ES-I3 (cell line): ENCODE measurements around the gene ARL10.
"Not testable (repeated sequence)": the region's sequence is repeated elsewhere in the genome, so short reads cannot be mapped to it uniquely, and the experiment has no call there.

Source experiments
- H3K36me3 ChIP-seq: 2 replicates; pipeline ENCODE4 v1.6.1; 2013; ENCODE audit warnings: mild to moderate bottlenecking, low read length, control low read depth, moderate library complexity; ENCODE audit not compliant: insufficient read depth
- H3K4me1 ChIP-seq: 2 replicates; pipeline ENCODE4 v1.6.1; 2013; ENCODE audit warnings: mild to moderate bottlenecking, control low read depth, low read length; ENCODE audit not compliant: insufficient read depth
- H3K9ac ChIP-seq: 2 replicates; pipeline ENCODE4 v1.6.1; 2013; ENCODE audit warnings: low read depth, mild to moderate bottlenecking, low read length, moderate library complexity
- H3K9me3 ChIP-seq: 2 replicates; pipeline ENCODE4 v1.6.1; 2013; ENCODE audit warnings: mild to moderate bottlenecking, low read length, moderate library complexity; ENCODE audit not compliant: control insufficient read depth, insufficient read depth

The ARL10 gene

GRCh38 chr5:176407456-176408251 is 42.4 kb downstream of the ARL10 start:
- peaks cover 3% of the 10 kb centered on the region; the same call in 1 of the 2 replicates for H3K36me3 ChIP-seq
- H3K9me3 ChIP-seq: no peaks in the 10 kb centered on the region
- H3K9ac ChIP-seq: no peak overlapping the region
- H3K4me1 ChIP-seq: no peaks in the 10 kb centered on the region

DNA sequence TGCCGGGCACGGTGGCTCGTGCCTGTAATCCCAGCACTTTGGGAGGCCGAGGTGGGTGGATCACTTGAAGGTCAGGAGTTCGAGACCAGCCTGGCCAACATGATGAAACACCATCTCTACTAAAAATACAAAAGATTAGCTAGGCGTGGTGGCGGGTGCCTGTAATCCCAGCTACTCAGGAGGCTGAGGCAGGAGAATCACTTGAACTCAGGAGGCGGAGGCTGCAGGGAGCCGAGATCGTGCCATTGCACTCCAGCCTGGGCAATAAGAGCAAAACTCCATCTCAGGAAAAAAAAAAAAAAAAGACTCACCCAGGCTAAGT is 42.9 kb downstream of the ARL10 start:
- not testable (repeated sequence) for H3K36me3 ChIP-seq, H3K9me3 ChIP-seq, H3K9ac ChIP-seq, H3K4me1 ChIP-seq

DNA sequence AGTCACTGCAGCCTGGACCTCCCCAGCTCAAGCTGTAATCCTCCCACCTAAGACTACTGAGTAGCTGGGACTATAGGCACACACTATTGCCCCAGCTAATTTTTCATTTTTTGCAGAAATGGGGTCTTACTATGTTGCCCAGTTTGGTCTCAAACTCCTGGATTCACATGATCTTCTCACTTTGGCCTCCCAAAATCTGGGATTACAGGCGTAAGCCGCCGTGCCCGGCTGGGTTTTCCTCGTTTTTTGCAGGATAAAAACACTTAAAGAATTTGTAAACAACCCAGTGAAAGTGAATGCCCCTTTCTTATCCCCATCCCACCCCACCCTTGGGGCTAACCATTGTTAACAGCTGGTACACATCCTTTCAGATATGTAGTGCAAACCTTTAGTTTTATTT is 43.3 kb downstream of the ARL10 start:
- Histone ChIP-seq H3K4me1 (no peaks in the 10 kb centered on the region; the same call in 1 of the 2 replicates), H3K9ac (no peak overlapping the region), H3K9me3 (no peaks in the 10 kb centered on the region), H3K36me3 (peaks cover 3% of the 10 kb centered on the region; the same call in 1 of the 2 replicates)

DNA sequence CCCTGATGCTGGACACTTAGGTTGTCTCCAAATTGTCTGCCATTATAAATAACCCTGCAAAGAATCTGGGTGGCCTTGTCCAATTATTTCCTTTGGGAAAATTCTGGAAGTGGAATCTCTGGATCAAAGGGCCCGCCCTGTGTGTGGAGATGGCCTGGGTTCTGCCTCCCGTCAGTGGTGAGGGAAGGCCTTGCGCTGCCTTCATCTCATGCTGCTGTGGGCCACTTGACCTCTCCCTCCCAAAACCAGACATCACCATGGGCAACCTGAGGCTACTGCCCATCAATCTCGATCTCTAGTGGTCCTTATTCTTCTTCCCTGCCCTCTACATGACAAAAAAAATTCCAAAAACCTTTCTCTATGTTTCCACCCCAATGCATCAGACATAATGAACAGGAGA is 44.5 kb downstream of the ARL10 start:
- Histone ChIP-seq H3K36me3 (peaks cover 3% of the 10 kb centered on the region; the same call in 1 of the 2 replicates), H3K4me1 (no peaks in the 10 kb centered on the region; the same call in 1 of the 2 replicates), H3K9me3 (no peaks in the 10 kb centered on the region), H3K9ac (no peak overlapping the region)

GRCh38 chr5:176410486-176411180 is 45.3 kb downstream of the ARL10 start:
- Histone ChIP-seq H3K4me1 (no peaks in the 10 kb centered on the region; the same call in 1 of the 2 replicates), H3K9ac (no peak overlapping the region), H3K9me3 (no peaks in the 10 kb centered on the region), H3K36me3 (peaks cover 3% of the 10 kb centered on the region; the same call in 1 of the 2 replicates)

GRCh38 chr5:176412517-176413254 is 47.4 kb downstream of the ARL10 start:
- H3K9ac ChIP-seq: no peak overlapping the region
- peaks cover 2% of the 10 kb centered on the region; the same call in 1 of the 2 replicates for H3K36me3 ChIP-seq
- H3K4me1 ChIP-seq: no peaks in the 10 kb centered on the region; the same call in 1 of the 2 replicates
- no peaks in the 10 kb centered on the region for H3K9me3 ChIP-seq

DNA sequence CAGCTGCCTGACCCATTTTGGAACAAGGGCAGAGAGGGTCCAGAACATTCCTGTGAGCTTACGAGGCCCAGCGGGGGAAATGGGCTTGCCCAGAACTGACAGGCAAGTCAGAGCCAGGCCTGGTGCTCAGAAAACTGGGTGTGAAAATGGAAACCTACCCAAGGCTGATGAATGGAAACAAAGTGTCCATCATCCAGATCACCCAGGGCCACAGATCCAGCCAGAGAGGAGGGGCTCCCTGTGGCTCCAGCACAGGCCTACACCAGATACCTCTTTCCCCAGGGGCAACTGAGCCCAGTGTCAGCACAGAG is 47.9 kb downstream of the ARL10 start:
- Histone ChIP-seq H3K9me3 (no peaks in the 10 kb centered on the region), H3K4me1 (no peaks in the 10 kb centered on the region; the same call in 1 of the 2 replicates), H3K36me3 (no peaks in the 10 kb centered on the region), H3K9ac (no peak overlapping the region)

GRCh38 chr5:176413709-176414191 is 48.5 kb downstream of the ARL10 start:
- Histone ChIP-seq H3K4me1 (no peaks in the 10 kb centered on the region; the same call in 1 of the 2 replicates), H3K36me3 (no peaks in the 10 kb centered on the region), H3K9me3 (no peaks in the 10 kb centered on the region), H3K9ac (no peak overlapping the region)

- Histone ChIP-seq H3K36me3 (no peaks in the 10 kb centered on the region), H3K4me1 (no peaks in the 10 kb centered on the region; the same call in 1 of the 2 replicates), H3K9ac (no peak overlapping the region), H3K9me3 (no peaks in the 10 kb centered on the region)
These were observed 49.4 kb downstream of the ARL10 start for GRCh38 chr5:176414704-176415103.

DNA sequence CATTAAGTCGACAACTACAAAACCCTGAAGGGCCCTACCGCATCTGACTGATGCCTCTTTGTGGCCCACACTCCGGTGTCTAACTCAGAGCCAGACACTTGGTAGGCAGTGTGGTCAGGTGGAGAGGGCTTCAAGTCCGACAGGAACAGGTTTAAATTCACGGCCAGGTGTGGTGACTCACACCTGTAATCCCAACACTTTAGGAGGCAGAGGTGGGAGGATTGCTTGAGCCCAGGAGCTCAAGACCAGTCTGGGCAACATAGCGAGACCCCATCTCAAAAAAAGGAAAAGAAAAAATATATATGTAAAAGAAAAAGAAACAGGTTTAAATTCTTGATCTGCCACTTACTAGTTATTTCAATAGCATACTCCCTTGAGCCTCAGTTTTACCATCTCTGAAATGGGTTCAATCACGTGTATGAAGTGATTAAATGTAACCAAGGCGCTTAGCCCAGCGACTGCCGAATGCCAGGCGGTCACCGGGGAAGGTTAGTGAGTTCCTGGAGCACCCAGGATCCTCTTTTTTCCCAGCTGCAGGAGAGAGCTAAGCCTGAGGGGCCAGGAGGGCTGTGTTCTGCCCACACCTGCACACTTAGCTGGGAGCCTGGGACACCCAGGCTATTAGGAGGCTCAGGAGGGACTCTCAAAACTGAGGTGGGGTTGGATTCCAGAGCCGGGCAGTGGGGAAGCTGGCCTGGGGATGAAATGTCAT is 50.1 kb downstream of the ARL10 start:
- Histone ChIP-seq H3K4me1 (no peaks in the 10 kb centered on the region; the same call in 1 of the 2 replicates), H3K9me3 (no peaks in the 10 kb centered on the region), H3K36me3 (no peaks in the 10 kb centered on the region), H3K9ac (peak overlapping the region; percentile 83)

DNA sequence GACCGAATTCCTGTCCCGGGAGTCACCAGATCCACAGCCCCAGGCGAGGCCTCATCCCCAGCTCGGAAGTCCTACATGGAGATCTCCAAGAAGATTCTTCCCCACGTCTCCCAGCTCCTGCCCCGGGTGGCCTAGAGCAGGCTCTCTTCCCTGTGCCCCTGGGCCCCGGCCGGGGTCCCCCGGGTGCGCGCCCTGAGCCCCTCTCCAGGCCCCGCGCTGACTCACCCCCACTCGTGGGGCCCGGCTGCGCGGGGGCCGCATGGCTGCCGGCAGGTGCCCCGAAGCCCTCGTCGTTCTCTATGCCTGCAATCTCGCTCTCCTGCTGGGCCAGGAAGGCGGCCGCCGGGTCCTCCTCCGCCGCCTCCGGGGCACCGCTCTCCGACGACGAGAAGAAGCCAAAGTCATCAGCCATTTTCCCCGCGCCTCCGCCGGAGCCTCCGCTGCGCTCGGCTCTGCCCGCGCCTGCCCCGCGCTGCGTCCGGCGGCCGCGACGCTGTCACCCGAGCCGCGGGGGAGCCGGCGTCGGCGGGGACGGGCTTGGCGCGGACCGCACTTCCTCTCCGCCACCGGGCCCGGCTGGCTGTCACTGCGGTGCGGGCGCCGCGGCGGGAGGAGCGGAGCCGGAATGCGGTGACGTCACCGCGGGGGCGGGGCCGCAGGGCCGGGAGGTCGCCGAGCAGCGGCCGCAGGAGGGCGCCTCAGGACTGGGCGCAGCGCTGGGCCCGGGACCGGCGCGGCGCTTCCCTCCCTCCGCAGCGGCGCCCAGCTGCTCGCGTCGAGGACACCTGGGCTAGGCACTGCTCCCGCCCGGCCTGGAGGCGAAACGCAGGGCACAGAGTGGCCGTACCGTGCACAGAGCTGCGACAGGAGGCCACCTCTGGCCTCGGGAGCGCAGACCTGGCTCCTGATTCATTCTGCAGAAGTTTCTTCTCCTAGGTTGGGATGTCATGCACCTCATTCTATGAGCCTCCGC is 51.0 kb downstream of the ARL10 start, which contains the start of gene CLTB:
Gene CLTB, minus strand, starts transcription at position 588 of the 973 bp plus-strand sequence. Its CDS starts 176 bp downstream, at position 412.
- Histone ChIP-seq H3K9me3 (no peaks in the 10 kb centered on the region), H3K36me3 (no peaks in the 10 kb centered on the region), H3K4me1 (no peaks in the 10 kb centered on the region; the same call in 1 of the 2 replicates), H3K9ac (peak within 1 kb of the TSS; percentile 83)

GRCh38 chr5:176416965-176417364 is 51.7 kb downstream of the ARL10 start:
- peak overlapping the region; percentile 3; the same call in 1 of the 2 replicates for H3K9ac ChIP-seq
- H3K4me1 ChIP-seq: no peaks in the 10 kb centered on the region; the same call in 1 of the 2 replicates
- H3K36me3 ChIP-seq: no peaks in the 10 kb centered on the region
- no peaks in the 10 kb centered on the region for H3K9me3 ChIP-seq

DNA sequence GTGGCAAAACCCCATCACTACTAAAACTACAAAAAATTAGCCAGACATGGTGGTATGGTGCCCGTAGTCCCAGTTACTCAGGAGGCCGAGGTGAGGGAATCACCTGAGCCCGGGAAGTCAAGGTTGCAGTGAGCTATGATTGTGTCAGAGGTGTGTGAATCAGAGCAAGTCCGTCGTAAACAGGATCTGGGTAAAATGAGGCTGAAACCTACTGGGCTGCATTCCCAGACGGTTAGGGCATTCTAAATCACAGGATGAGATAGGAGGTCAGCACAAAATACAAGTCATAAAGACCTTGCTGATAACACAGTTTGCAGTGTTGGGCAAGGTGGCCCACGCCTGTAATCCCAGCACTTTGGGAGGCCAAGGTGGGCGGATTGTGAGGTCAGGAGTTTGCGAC is 53.0 kb downstream of the ARL10 start:
- H3K4me1 ChIP-seq: no peaks in the 10 kb centered on the region; the same call in 1 of the 2 replicates
- H3K9me3 ChIP-seq: no peaks in the 10 kb centered on the region
- no peaks in the 10 kb centered on the region for H3K36me3 ChIP-seq
- no peak overlapping the region for H3K9ac ChIP-seq
